Measurements from ENCODE around the gene ZNF451.

- TF ChIP-seq MAX (IDR thresholded peaks at IDR 0.05; ENCODE audit: low read depth, low read length) = no peak
- no peak for TF ChIP-seq CTCF (IDR thresholded peaks at IDR 0.05; ENCODE audit: low read depth, low read length)
- TF ChIP-seq POLR2A (IDR thresholded peaks at IDR 0.05; ENCODE audit: extremely low read depth, insufficient read length) = no peak
- no peak for TF ChIP-seq MYC (IDR thresholded peaks at IDR 0.05; ENCODE audit: low read depth, low read length)
These were observed 57.4 kb downstream of the ZNF451 start for GRCh38 chr6:57147401-57147800.

Measured in NB4 (cell line).